OCI-LY7 (cell line): ENCODE data around the gene MARCHF2.

ENCODE experiments used
- EZH2phosphoT487 ChIP-seq: fragments of 200-600 bp; sonication (generic); IDR thresholded peaks from 2 replicates; pipeline ENCODE4 v1.6.1; 2018; ENCODE audit warnings: low read depth, borderline replicate concordance, mild to moderate bottlenecking, mixed run types, antibody characterized with exemption, low read length, moderate library complexity, mixed read lengths
- TF ChIP-seq, protein P1 (sequence below): fragments of 200-600 bp; sonication (generic); conservative IDR thresholded peaks from 2 replicates; pipeline ENCODE4 v1.5.1; 2014; ENCODE audit warnings: mild to moderate bottlenecking, antibody characterized with exemption, low read length, moderate library complexity, mixed read lengths

DNA sequence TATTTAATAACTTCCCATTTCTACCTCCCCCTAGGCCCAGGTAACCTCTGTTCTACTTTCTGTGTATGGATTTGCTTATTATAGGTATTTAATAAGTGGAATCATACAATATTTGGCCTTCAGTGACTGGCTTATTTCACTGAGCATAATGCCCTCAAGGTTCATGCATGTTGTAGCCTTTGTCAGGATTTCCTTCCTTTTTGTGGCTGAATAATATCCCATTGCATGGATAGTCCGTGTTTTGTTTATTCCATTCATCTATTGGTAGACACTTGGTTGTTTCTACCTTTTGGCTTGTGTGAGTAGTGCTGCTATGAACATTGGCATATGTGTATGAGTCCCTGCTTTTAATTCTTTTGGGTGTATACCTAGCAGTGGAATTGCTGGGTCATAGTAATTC, 41.1 kb downstream of the MARCHF2 start:
- TF ChIP-seq, protein P1, sequence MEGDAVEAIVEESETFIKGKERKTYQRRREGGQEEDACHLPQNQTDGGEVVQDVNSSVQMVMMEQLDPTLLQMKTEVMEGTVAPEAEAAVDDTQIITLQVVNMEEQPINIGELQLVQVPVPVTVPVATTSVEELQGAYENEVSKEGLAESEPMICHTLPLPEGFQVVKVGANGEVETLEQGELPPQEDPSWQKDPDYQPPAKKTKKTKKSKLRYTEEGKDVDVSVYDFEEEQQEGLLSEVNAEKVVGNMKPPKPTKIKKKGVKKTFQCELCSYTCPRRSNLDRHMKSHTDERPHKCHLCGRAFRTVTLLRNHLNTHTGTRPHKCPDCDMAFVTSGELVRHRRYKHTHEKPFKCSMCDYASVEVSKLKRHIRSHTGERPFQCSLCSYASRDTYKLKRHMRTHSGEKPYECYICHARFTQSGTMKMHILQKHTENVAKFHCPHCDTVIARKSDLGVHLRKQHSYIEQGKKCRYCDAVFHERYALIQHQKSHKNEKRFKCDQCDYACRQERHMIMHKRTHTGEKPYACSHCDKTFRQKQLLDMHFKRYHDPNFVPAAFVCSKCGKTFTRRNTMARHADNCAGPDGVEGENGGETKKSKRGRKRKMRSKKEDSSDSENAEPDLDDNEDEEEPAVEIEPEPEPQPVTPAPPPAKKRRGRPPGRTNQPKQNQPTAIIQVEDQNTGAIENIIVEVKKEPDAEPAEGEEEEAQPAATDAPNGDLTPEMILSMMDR = no peak
- no peak for TF ChIP-seq EZH2phosphoT487
